HepG2 (cell line): ENCODE data around the gene PELO. TPM values are rescaled to one million over a fixed set of nuclear protein-coding genes. Genes with fewer than 3 reads are reported as not detected.

ENCODE experiments used
- ATAC-seq: fragments of 200-7000 bp; cut with Tn5 transposase; 3 replicates; pipeline ENCODE4 v1.9.1; 2020; ENCODE audit warnings: mild to moderate bottlenecking, moderate library complexity
- BruUV-seq: library from RNA; stranded (reverse); fragments of 400-500 nt; replicated peaks from 2 replicates; lab custom pipeline; 2021; lab: Mats Ljungman, UMichigan
- CTCF ChIA-PET: fragments of 300-600 bp; formaldehyde crosslinking; extraction: SDS; loops from one replicate; lab custom pipeline; 2021; ENCODE audit warnings: low total read pairs, inconsistent platforms, low intra/inter-chr PET ratio; lab: Yijun Ruan, JAX
- POLR2A ChIA-PET: fragments of 350-600 bp; sonication (Branson Sonifier 250); formaldehyde crosslinking; loops from one replicate; lab custom pipeline; 2020; ENCODE audit warnings: antibody characterized with exemption, inconsistent platforms; lab: Yijun Ruan, JAX
- DNase-seq: peaks from one replicate; pipeline ENCODE4 v3.0.0-alpha.2; 2015; ENCODE audit warnings: low spot score
- FAIRE-seq: peaks from 3 replicates; lab custom pipeline; 2011; peaks lifted over from hg19 to GRCh38; lab: Jason Lieb, UNC
- H2AFZ ChIP-seq: one replicate; pipeline ENCODE4 v1.6.1; 2011; ENCODE audit warnings: low read length, inconsistent platforms
- H3K27ac ChIP-seq: fragments of 300-600 bp; 3 replicates; pipeline ENCODE4 v1.8.0; 2011; ENCODE audit warnings: mixed run types, mild to moderate bottlenecking, mixed read lengths, low read length, inconsistent platforms; ENCODE audit not compliant: insufficient read depth; ENCODE audit errors: extremely low read length
- H3K27me3 ChIP-seq, 2 experiments: fragments of 200-600 bp in 1 of 2; 2 replicates in 1 of 2; 3 replicates in 1 of 2; pipeline versions ENCODE4 v1.6.0 to v1.8.0; 2011; ENCODE audit warnings: low read length in 2 of 2, mild to moderate bottlenecking in 2 of 2, moderate library complexity in 2 of 2, inconsistent platforms in 1 of 2; ENCODE audit not compliant: insufficient read depth in 2 of 2, control insufficient read depth in 1 of 2
- H3K36me3 ChIP-seq, 2 experiments: fragments of 200-600 bp in 1 of 2; replicated peaks in 1 of 2; 2 replicates in 1 of 2; 3 replicates in 1 of 2; pipeline versions ENCODE4 v1.5.1 to v1.8.0; 2011; ENCODE audit warnings: low read length in 2 of 2, inconsistent platforms in 1 of 2; ENCODE audit not compliant: insufficient read depth in 2 of 2, control insufficient read depth in 1 of 2
- H3K4me1 ChIP-seq: 2 replicates; pipeline ENCODE4 v1.5.1; 2012; ENCODE audit warnings: low read length, inconsistent platforms; ENCODE audit not compliant: insufficient read depth
- H3K4me2 ChIP-seq: 2 replicates; pipeline ENCODE4 v1.6.0; 2011; ENCODE audit warnings: low read depth, low read length, inconsistent platforms
- H3K4me3 ChIP-seq, 3 experiments: fragments of 200-600 bp in 1 of 3; sonication (generic), shearing (Covaris generic) in 1 of 3; replicated peaks in 1 of 3; 2 replicates each; pipeline ENCODE4 v1.5.1; 2011 to 2016; ENCODE audit warnings: low read length in 3 of 3, inconsistent platforms in 2 of 3, low read depth in 2 of 3, mild to moderate bottlenecking in 2 of 3, control low read depth in 1 of 3, mixed read lengths in 1 of 3; ENCODE audit not compliant: insufficient read depth in 1 of 3
- H3K79me2 ChIP-seq: one replicate; pipeline ENCODE4 v1.6.1; 2011; ENCODE audit warnings: low read length, inconsistent platforms; ENCODE audit not compliant: insufficient read depth
- H3K9ac ChIP-seq: 2 replicates; pipeline ENCODE4 v1.6.0; 2011; ENCODE audit warnings: mild to moderate bottlenecking, low read depth, low read length, inconsistent platforms; ENCODE audit not compliant: insufficient read depth
- H3K9me3 ChIP-seq: 2 replicates; pipeline ENCODE4 v1.5.1; 2012; ENCODE audit warnings: mild to moderate bottlenecking, low read length
- H4K20me1 ChIP-seq: 2 replicates; pipeline ENCODE4 v1.6.0; 2011; ENCODE audit warnings: inconsistent platforms, mild to moderate bottlenecking, low read length, moderate library complexity; ENCODE audit not compliant: insufficient read depth
- CREBL2 ChIP-seq: sonication (generic); formaldehyde crosslinking; IDR thresholded peaks from 2 replicates; pipeline ENCODE4 v1.8.1; 2023; ENCODE audit warnings: missing genetic modification reagents, mild to moderate bottlenecking, borderline replicate concordance
- PAWR ChIP-seq: sonication (generic); formaldehyde crosslinking; IDR thresholded peaks from 2 replicates; pipeline ENCODE4 v1.4.0; 2020; ENCODE audit warnings: missing genetic modification reagents, mild to moderate bottlenecking, borderline replicate concordance
- PRDM15 ChIP-seq: sonication (generic); formaldehyde crosslinking; IDR thresholded peaks from 2 replicates; pipeline ENCODE4 v1.4.0; 2020; ENCODE audit warnings: missing genetic modification reagents
- RNF2 ChIP-seq: fragments of 450-650 bp; conservative IDR thresholded peaks from 2 replicates; pipeline ENCODE4 v1.6.1; 2016; ENCODE audit warnings: low read depth
- WIZ ChIP-seq: sonication (generic); formaldehyde crosslinking; IDR thresholded peaks from 2 replicates; pipeline ENCODE4 v1.5.1; 2020; ENCODE audit warnings: mild to moderate bottlenecking, missing genetic modification reagents
- ZFP90 ChIP-seq: sonication (generic); formaldehyde crosslinking; IDR thresholded peaks from 2 replicates; pipeline ENCODE4 v1.8.0; 2022; ENCODE audit warnings: missing genetic modification reagents, mild to moderate bottlenecking, inconsistent platforms, borderline replicate concordance
- ZNF652 ChIP-seq: IDR thresholded peaks from 2 replicates; pipeline ENCODE4 v1.6.1; 2016; ENCODE audit warnings: low read depth, borderline replicate concordance
- ZNF687 ChIP-seq: sonication (generic); formaldehyde crosslinking; IDR thresholded peaks from 2 replicates; pipeline ENCODE4 v1.5.1; 2020; ENCODE audit warnings: mild to moderate bottlenecking, missing genetic modification reagents, moderate library complexity
- ZNF724P ChIP-seq: sonication (generic); formaldehyde crosslinking; IDR thresholded peaks from 2 replicates; pipeline ENCODE4 v1.8.0; 2022; ENCODE audit warnings: missing genetic modification reagents, borderline replicate concordance
- WGBS: methylation state at CpG from one replicate; pipeline ENCODE4 v1.1.6; 2017; ENCODE audit warnings: low lambda C conversion rate; 5-methylcytosine and 5-hydroxymethylcytosine counted together
- in situ Hi-C: cut with HindIII; loops from 2 replicates; pipeline ENCODE4 v1.10.0; 2017; ENCODE audit warnings: low pct_unique_long_range_greater_than_20kb; ENCODE audit not compliant: extremely low pct_ligation_motif_present
- intact Hi-C: fragments of 100-400 bp; cut with micrococcal nuclease; formaldehyde crosslinking; loops from one replicate; pipeline ENCODE4 v1.10.0; 2022; ENCODE audit not compliant: unreplicated experiment
- polyA plus RNA-seq, 8 experiments: library from polyadenylated mRNA; depleted of rRNA in 3 of 8; stranded (reverse) in 7 of 8; unstranded in 1 of 8; fragments of >200 nt; fragmentation: Illumina TruSeq in 4 of 8; extraction: Trizol in 4 of 8; gene quantifications; 2 replicates each; pipeline versions ENCODE4 v1.2.1 to v1.2.3, GENCODE V29; 2011 to 2016; ENCODE audit warnings: low read depth in 4 of 8, missing spikeins in 1 of 8, mixed read lengths in 1 of 8; ENCODE audit not compliant: insufficient read depth in 1 of 8
- total RNA-seq, 5 experiments: library from RNA; depleted of rRNA; stranded (reverse); fragments of >200 nt; fragmentation: Illumina TruSeq; extraction: Trizol; gene quantifications; 2 replicates each; pipeline ENCODE4 v1.2.3, GENCODE V29; 2016; ENCODE audit warnings: low read depth in 1 of 5

The PELO gene
- total and polyA plus RNA-seq, 2 of the 13 experiments (the other 11 are each of a cell fraction or from before 2014, with no cell fraction given), result 19.0 to 23.9 TPM

GRCh38 chr5:52809884-52810283 lies 22.2 kb downstream of the PELO start:
- TF ChIP-seq WIZ (CRISPR knock-in tag) (no peak), ZNF724P (CRISPR knock-in tag) (no peak), ZNF687 (CRISPR knock-in tag) (no peak), PRDM15 (CRISPR knock-in tag) (0 out of 2 replicates have a peak, but pooled peaks have one; percentile 27), ZNF652 (CRISPR knock-in tag) (no peak), PAWR (CRISPR knock-in tag) (no peak), CREBL2 (CRISPR knock-in tag) (no peak), ZFP90 (CRISPR knock-in tag) (no peak), RNF2 (no peak)
- Histone ChIP-seq H4K20me1 (no peaks in the 10 kb centered on the region), H3K27me3 (no peaks in the 10 kb centered on the region), H3K9ac (no peak overlapping the region), H3K4me3 (no peak overlapping the region), H3K4me2 (no peak overlapping the region), H3K9me3 (no peaks in the 10 kb centered on the region), H3K4me1 (peaks cover 43% of the 10 kb centered on the region), H3K79me2 (peaks cover 25% of the 10 kb centered on the region), H3K27ac (no peak overlapping the region), H3K36me3 (peaks cover 0 to 10% of the 10 kb centered on the region in 2 experiments; a peak in 1 of 5 replicates), H2AFZ (no peak overlapping the region)
- ChIA-PET POLR2A (no interaction called here), CTCF (no interaction called here)
- intact Hi-C loops (no loop called here), in situ Hi-C loops (no loop called here)
- BruUV-seq, result no TSS peak
- FAIRE-seq, result no peak
- 84% methylated on average over 1 of the region's 1 CpG for WGBS
- ATAC-seq, result peak; percentile 38; the same call in 2 of the 3 replicates
- DNase-seq, result no peak
